Amygdala (tissue), 56 donors: ENCODE data around the gene RCSD1.
"Not testable (repeated sequence)": the region's sequence is repeated elsewhere in the genome, so short reads cannot be mapped to it uniquely, and the experiment has no call there.

Experiments used
- DNase-seq, 56 donors: peaks; one replicate each; lab custom pipeline; 2025; lab: John Stamatoyannopoulos, UW

Gene RCSD1

GRCh38 chr1:167723707-167724323 is 93.8 kb downstream of the RCSD1 start:
- DNase-seq = no peak

- no peak for DNase-seq
Measured at GRCh38 chr1:167726008-167726407, 96.0 kb downstream of the RCSD1 start.

GRCh38 chr1:167728818-167729410 is 98.9 kb downstream of the RCSD1 start:
- DNase-seq = no peak

- no peak for DNase-seq
Measured at GRCh38 chr1:167734227-167734626, 104.2 kb downstream of the RCSD1 start.

- DNase-seq = no peak
Measured at GRCh38 chr1:167734841-167735240, 104.8 kb downstream of the RCSD1 start.

GRCh38 chr1:167737169-167737568 is 107.1 kb downstream of the RCSD1 start:
- DNase-seq = no peak

- no peak for DNase-seq
Measured at GRCh38 chr1:167738158-167738557, 108.1 kb downstream of the RCSD1 start.

GRCh38 chr1:167739752-167740151 is 109.7 kb downstream of the RCSD1 start:
- DNase-seq = no peak

GRCh38 chr1:167741103-167741502 is 111.1 kb downstream of the RCSD1 start:
- not testable (repeated sequence) for DNase-seq

- not testable (repeated sequence) for DNase-seq
Measured at GRCh38 chr1:167742392-167743057, 112.5 kb downstream of the RCSD1 start.

GRCh38 chr1:167744901-167745300 is 114.9 kb downstream of the RCSD1 start:
- no peak for DNase-seq

- DNase-seq = no peak
Measured at GRCh38 chr1:167746013-167746672, 116.1 kb downstream of the RCSD1 start.

GRCh38 chr1:167746988-167747655 is 117.1 kb downstream of the RCSD1 start:
- no peak for DNase-seq

- DNase-seq = no peak
Measured at GRCh38 chr1:167747988-167748387, 118.0 kb downstream of the RCSD1 start.

- no peak for DNase-seq
Measured at GRCh38 chr1:167748906-167749305, 118.9 kb downstream of the RCSD1 start.

GRCh38 chr1:167749741-167750140 is 119.7 kb downstream of the RCSD1 start:
- DNase-seq = no peak

GRCh38 chr1:167750641-167751040 is 120.6 kb downstream of the RCSD1 start:
- DNase-seq = no peak

GRCh38 chr1:167751676-167752075 is 121.6 kb downstream of the RCSD1 start:
- no peak for DNase-seq

GRCh38 chr1:167752219-167752985 is 122.4 kb downstream of the RCSD1 start:
- no peak for DNase-seq

GRCh38 chr1:167755654-167756053 is 125.6 kb downstream of the RCSD1 start:
- no peak for DNase-seq
